HG02610 (cell line): ENCODE data around the gene THSD4.
"Not testable (repeated sequence)": the region's sequence is repeated elsewhere in the genome, so short reads cannot be mapped to it uniquely, and the experiment has no call there.

ENCODE experiments used
- ATAC-seq: cut with Tn5 transposase; IDR thresholded peaks from one replicate; pipeline ENCODE4 v1.9.1; 2021; ENCODE audit warnings: mild to moderate bottlenecking, moderate library complexity; ENCODE audit not compliant: unreplicated experiment

THSD4 gene

GRCh38 chr15:71143373-71144310, 28.4 kb downstream of the THSD4 start:
- no peak for ATAC-seq

- no peak for ATAC-seq
Measured at GRCh38 chr15:71145648-71146047, 30.4 kb downstream of the THSD4 start.

- no peak for ATAC-seq
Measured at GRCh38 chr15:71146580-71146982, 31.3 kb downstream of the THSD4 start.

GRCh38 chr15:71148048-71148447, 32.8 kb downstream of the THSD4 start:
- no peak for ATAC-seq

GRCh38 chr15:71149646-71150557, 34.6 kb downstream of the THSD4 start:
- no peak for ATAC-seq

- no peak for ATAC-seq
Measured at GRCh38 chr15:71151081-71151480, 35.8 kb downstream of the THSD4 start.

GRCh38 chr15:71152542-71152941, 37.3 kb downstream of the THSD4 start:
- no peak for ATAC-seq

GRCh38 chr15:71153823-71154524, 38.7 kb downstream of the THSD4 start:
- ATAC-seq: no peak

GRCh38 chr15:71154607-71155200, 39.4 kb downstream of the THSD4 start:
- ATAC-seq: no peak

- no peak for ATAC-seq
Measured at GRCh38 chr15:71155534-71155933, 40.3 kb downstream of the THSD4 start.

GRCh38 chr15:71160976-71161375, 45.7 kb downstream of the THSD4 start:
- ATAC-seq: no peak

GRCh38 chr15:71162309-71162708, 47.0 kb downstream of the THSD4 start:
- ATAC-seq: no peak

- not testable (repeated sequence) for ATAC-seq
Measured at GRCh38 chr15:71164606-71165005, 49.3 kb downstream of the THSD4 start.

GRCh38 chr15:71167445-71168165, 52.3 kb downstream of the THSD4 start:
- ATAC-seq: no peak

- no peak for ATAC-seq
Measured at GRCh38 chr15:71168166-71168834, 53.0 kb downstream of the THSD4 start.

GRCh38 chr15:71170163-71170562, 54.9 kb downstream of the THSD4 start:
- no peak for ATAC-seq

- ATAC-seq: no peak
Measured at GRCh38 chr15:71171195-71171594, 55.9 kb downstream of the THSD4 start.

- ATAC-seq: not testable (repeated sequence)
Measured at GRCh38 chr15:71174360-71174759, 59.1 kb downstream of the THSD4 start.
